Keratinocyte (primary cell): ENCODE data around the gene THBS1. TPM values are rescaled to one million over a fixed set of nuclear protein-coding genes. Genes with fewer than 3 reads are reported as not detected.
A peak's percentile ranks its signal among the peaks of the same experiment; 100 is the strongest.

Source experiments
- DNase-seq: peaks from one replicate; pipeline ENCODE4 v3.0.0-alpha.2; 2011; ENCODE audit warnings: low read depth, missing footprints, low spot score
- FAIRE-seq: peaks from 2 replicates; lab custom pipeline; 2011; peaks lifted over from hg19 to GRCh38; lab: Jason Lieb, UNC
- H2AFZ ChIP-seq: 2 replicates; pipeline ENCODE4 v1.6.0; 2012; ENCODE audit warnings: low read length, control low read depth, inconsistent platforms; ENCODE audit not compliant: control insufficient read depth
- H3K27ac ChIP-seq: 2 replicates; pipeline ENCODE4 v1.5.1; 2011; ENCODE audit warnings: low read length; ENCODE audit not compliant: control insufficient read depth, insufficient read depth
- H3K27me3 ChIP-seq: 3 replicates; pipeline ENCODE4 v1.6.0; 2011; ENCODE audit warnings: low read length; ENCODE audit not compliant: control insufficient read depth, insufficient read depth; ENCODE audit errors: extremely low read depth
- H3K36me3 ChIP-seq, 2 experiments: 2 replicates in 1 of 2; 3 replicates in 1 of 2; pipeline ENCODE4 v1.5.1; 2011; ENCODE audit warnings: low read length in 2 of 2, mild to moderate bottlenecking in 1 of 2; ENCODE audit not compliant: control insufficient read depth in 2 of 2, insufficient read depth in 2 of 2; ENCODE audit errors: extremely low read depth in 1 of 2
- H3K4me1 ChIP-seq: 3 replicates; pipeline ENCODE4 v1.5.1; 2011; ENCODE audit warnings: low read length; ENCODE audit not compliant: control insufficient read depth, insufficient read depth; ENCODE audit errors: extremely low read depth
- H3K4me2 ChIP-seq: 3 replicates; pipeline ENCODE4 v1.6.0; 2011; ENCODE audit warnings: low read depth, low read length; ENCODE audit not compliant: control insufficient read depth, insufficient read depth; ENCODE audit errors: extremely low read depth
- H3K4me3 ChIP-seq, 3 experiments: fragments of 200-600 bp in 1 of 3; sonication (generic) in 1 of 3; 2 replicates in 2 of 3; 3 replicates in 1 of 3; pipeline ENCODE4 v1.5.1; 2011 to 2016; ENCODE audit warnings: low read length in 3 of 3, mild to moderate bottlenecking in 3 of 3, control low read depth in 2 of 3, inconsistent platforms in 1 of 3, low read depth in 1 of 3, mixed read lengths in 1 of 3, mixed run types in 1 of 3, moderate library complexity in 1 of 3; ENCODE audit not compliant: control insufficient read depth in 2 of 3, insufficient read depth in 2 of 3; ENCODE audit errors: extremely low read depth in 1 of 3
- H3K79me2 ChIP-seq: 2 replicates; pipeline ENCODE4 v1.6.0; 2012; ENCODE audit warnings: low read length; ENCODE audit not compliant: control insufficient read depth, insufficient read depth
- H3K9ac ChIP-seq: 3 replicates; pipeline ENCODE4 v1.6.0; 2011; ENCODE audit warnings: low read length; ENCODE audit not compliant: control insufficient read depth, insufficient read depth; ENCODE audit errors: extremely low read depth
- H3K9me1 ChIP-seq: 3 replicates; pipeline ENCODE4 v1.6.0; 2011; ENCODE audit warnings: low read length; ENCODE audit not compliant: control insufficient read depth, insufficient read depth; ENCODE audit errors: extremely low read depth
- H3K9me3 ChIP-seq: 2 replicates; pipeline ENCODE4 v1.5.1; 2012; ENCODE audit warnings: low read depth, low read length; ENCODE audit not compliant: control insufficient read depth
- H4K20me1 ChIP-seq: 3 replicates; pipeline ENCODE4 v1.6.0; 2011; ENCODE audit warnings: low read length; ENCODE audit not compliant: control insufficient read depth, insufficient read depth; ENCODE audit errors: extremely low read depth
- CTCF ChIP-seq, 3 experiments: IDR thresholded peaks in 1 of 3; conservative IDR thresholded peaks in 1 of 3; optimal IDR thresholded peaks in 1 of 3; 2 replicates in 2 of 3; 3 replicates in 1 of 3; pipeline versions ENCODE3 to v1.5.1; 2011; ENCODE audit warnings: low read length in 3 of 3, mild to moderate bottlenecking in 3 of 3, moderate library complexity in 2 of 3, control low read depth in 1 of 3, inconsistent platforms in 1 of 3; ENCODE audit not compliant: insufficient read depth in 2 of 3; ENCODE audit errors: extremely low read depth in 1 of 3
- EZH2 ChIP-seq: IDR thresholded peaks from one replicate; pipeline ENCODE4 v1.6.1; 2012; ENCODE audit warnings: inconsistent platforms, mild to moderate bottlenecking, low read length, moderate library complexity
- dilution Hi-C: fragments of 300-500 bp; cut with MboI; formaldehyde crosslinking; loops from one replicate; pipeline ENCODE4 v1.7.0; 2020; ENCODE audit warnings: low sequenced_read_pairs; ENCODE audit not compliant: extremely low pct_ligation_motif_present
- polyA plus RNA-seq, 5 experiments: library from polyadenylated mRNA; depleted of rRNA in 3 of 5; stranded (reverse) in 3 of 5; stranded (forward) in 1 of 5; unstranded in 1 of 5; fragments of >200 nt; gene quantifications; 1 replicate in 1 of 5; 2 replicates in 3 of 5; 3 replicates in 1 of 5; pipeline versions ENCODE4 v1.2.1 to v1.2.3, GENCODE V29; 2011 to 2012; ENCODE audit warnings: missing spikeins in 2 of 5, low read depth in 1 of 5, low replicate concordance in 1 of 5

Gene THBS1
- polyA plus RNA-seq, 1 donor (not counting 4 experiments of a cell fraction or from before 2014, with no cell fraction given), result 789 TPM

- H3K27ac ChIP-seq, result no peak overlapping the region
- no peaks in the 10 kb centered on the region for H3K27me3 ChIP-seq
- no peak overlapping the region for H3K4me2 ChIP-seq
- H3K79me2 ChIP-seq, result no peaks in the 10 kb centered on the region
- no peaks in the 10 kb centered on the region for H3K36me3 ChIP-seq
- no peaks in the 10 kb centered on the region for H3K9me1 ChIP-seq
- no peak overlapping the region for H3K9ac ChIP-seq
- FAIRE-seq, result peak; percentile 52
- H3K9me3 ChIP-seq, result no peaks in the 10 kb centered on the region
- no peaks in the 10 kb centered on the region for H4K20me1 ChIP-seq
- no peak for TF ChIP-seq CTCF (optimal IDR thresholded peaks at IDR 0.05 in 1 of 3, IDR thresholded peaks at IDR 0.05 in 1 of 3, conservative IDR thresholded peaks at IDR 0.05 in 1 of 3; ENCODE audit: extremely low read depth in 1 of 3, insufficient read depth in 2 of 3, low read length in 3 of 3)
- TF ChIP-seq EZH2, result no peak
- no peak overlapping the region for H2AFZ ChIP-seq
- dilution Hi-C loops, result loop anchor here (25.0 kb wide), 1 partner anchor 119 kb away; no protein-coding TSS in a partner anchor
- no peak for DNase-seq
- peaks cover 41% of the 10 kb centered on the region for H3K4me1 ChIP-seq
- H3K4me3 ChIP-seq, result no peak overlapping the region
These were observed 62.8 kb downstream of the THBS1 start for GRCh38 chr15:39643727-39644126.

GRCh38 chr15:39644136-39644535 lies 63.3 kb downstream of the THBS1 start:
- Histone ChIP-seq H3K9me1 (no peaks in the 10 kb centered on the region), H4K20me1 (no peaks in the 10 kb centered on the region), H3K27me3 (no peaks in the 10 kb centered on the region), H3K4me2 (no peak overlapping the region), H2AFZ (no peak overlapping the region), H3K4me3 (no peak overlapping the region), H3K9ac (no peak overlapping the region), H3K27ac (no peak overlapping the region), H3K79me2 (no peaks in the 10 kb centered on the region), H3K36me3 (no peaks in the 10 kb centered on the region), H3K4me1 (peaks cover 41% of the 10 kb centered on the region), H3K9me3 (no peaks in the 10 kb centered on the region)
- TF ChIP-seq CTCF (optimal IDR thresholded peaks at IDR 0.05 in 1 of 3, IDR thresholded peaks at IDR 0.05 in 1 of 3, conservative IDR thresholded peaks at IDR 0.05 in 1 of 3; ENCODE audit: extremely low read depth in 1 of 3, insufficient read depth in 2 of 3, low read length in 3 of 3) (no peak), EZH2 (no peak)
- dilution Hi-C loops, result loop anchor here (25.0 kb wide), 1 partner anchor 118 kb away; no protein-coding TSS in a partner anchor
- no peak for DNase-seq
- peak; percentile 43 for FAIRE-seq
